Activated T-cell treated with anti-CD3 and anti-CD28 coated beads, Interleukin-2, amount 50 U/mL, for 72 hours (primary cell): ENCODE measurements around the gene GMNC. TPM values are rescaled to one million over a fixed set of nuclear protein-coding genes. Genes with fewer than 3 reads are reported as not detected.

Experiments
- ATAC-seq, 2 donors: fragments of 150-1000 bp; cut with Tn5 transposase; replicated peaks in 1 of 2; 2 replicates each; pipeline ENCODE4 v1.10.0; 2021; ENCODE audit warnings: moderate library complexity in 2 of 2, mild to moderate bottlenecking in 1 of 2
- DNase-seq, 2 donors: peaks; one replicate each; pipeline ENCODE4 v3.0.0; 2021 to 2022; ENCODE audit warnings: mixed read lengths in 1 of 2
- H3K27ac Mint-ChIP-seq: one replicate; pipeline ENCODE4 v1.8.0; 2022; ENCODE audit warnings: mild to moderate bottlenecking, moderate library complexity, mixed read lengths
- H3K27me3 Mint-ChIP-seq: one replicate; pipeline ENCODE4 v1.8.0; 2022; ENCODE audit warnings: low read depth, mixed read lengths
- H3K36me3 Mint-ChIP-seq, 2 donors: one replicate each; pipeline ENCODE4 v1.8.0; 2022; ENCODE audit warnings: mixed read lengths in 2 of 2, mild to moderate bottlenecking in 1 of 2; ENCODE audit not compliant: insufficient read depth in 2 of 2
- H3K4me1 Mint-ChIP-seq: one replicate; pipeline ENCODE4 v1.8.0; 2022; ENCODE audit warnings: low read depth, mixed read lengths
- H3K4me3 Mint-ChIP-seq, 2 donors: one replicate each; pipeline ENCODE4 v1.8.0; 2022; ENCODE audit warnings: mild to moderate bottlenecking in 2 of 2, mixed read lengths in 2 of 2, moderate library complexity in 2 of 2
- H3K9me3 Mint-ChIP-seq, 2 donors: one replicate each; pipeline ENCODE4 v1.8.0; 2022; ENCODE audit warnings: mixed read lengths in 2 of 2
- total RNA-seq, 2 donors: library from RNA; stranded (reverse); gene quantifications; one replicate each; pipeline ENCODE4 v1.2.3, GENCODE V29; 2022

The GMNC gene
- total RNA-seq, 2 donors from 2014 or later: not detected

- Mint-ChIP-seq H3K27ac (no peak overlapping the region), H3K4me1 (no peaks in the 10 kb centered on the region), H3K9me3 (peaks cover 0 to 1% of the 10 kb centered on the region in 2 donors), H3K4me3 (no peak overlapping the region), H3K27me3 (peaks cover 20% of the 10 kb centered on the region), H3K36me3 (no peaks in the 10 kb centered on the region)
- DNase-seq (no peak), ATAC-seq (no peak)
Measured at GRCh38 chr3:190870127-190870526, 7.6 kb upstream of the GMNC start.

GRCh38 chr3:190867071-190867470, 4.6 kb upstream of the GMNC start:
- Mint-ChIP-seq H3K27me3 (peaks cover 38% of the 10 kb centered on the region), H3K4me1 (peaks cover 4% of the 10 kb centered on the region), H3K9me3 (no peaks in the 10 kb centered on the region), H3K27ac (no peak overlapping the region), H3K4me3 (no peak overlapping the region), H3K36me3 (no peaks in the 10 kb centered on the region)
- no peak for ATAC-seq
- DNase-seq: no peak

GRCh38 chr3:190865828-190866227, 3.3 kb upstream of the GMNC start:
- DNase-seq: no peak
- Mint-ChIP-seq H3K36me3 (no peaks in the 10 kb centered on the region), H3K27ac (no peak overlapping the region), H3K4me1 (peaks cover 7% of the 10 kb centered on the region), H3K27me3 (peaks cover 50% of the 10 kb centered on the region), H3K4me3 (no peak overlapping the region), H3K9me3 (no peaks in the 10 kb centered on the region)
- no peak for ATAC-seq

GRCh38 chr3:190865419-190865818, 2.9 kb upstream of the GMNC start:
- H3K4me3 Mint-ChIP-seq: no peak overlapping the region
- peaks cover 54% of the 10 kb centered on the region for H3K27me3 Mint-ChIP-seq
- DNase-seq (no peak), ATAC-seq (no peak)
- peaks cover 7% of the 10 kb centered on the region for H3K4me1 Mint-ChIP-seq
- no peak overlapping the region for H3K27ac Mint-ChIP-seq
- no peaks in the 10 kb centered on the region for H3K9me3 Mint-ChIP-seq
- no peaks in the 10 kb centered on the region for H3K36me3 Mint-ChIP-seq

GRCh38 chr3:190864002-190864401, 1.5 kb upstream of the GMNC start:
- Mint-ChIP-seq H3K36me3 (no peaks in the 10 kb centered on the region), H3K27ac (no peak overlapping the region), H3K9me3 (no peaks in the 10 kb centered on the region), H3K27me3 (peaks cover 64% of the 10 kb centered on the region), H3K4me1 (peaks cover 7% of the 10 kb centered on the region), H3K4me3 (no peak overlapping the region)
- DNase-seq: no peak
- ATAC-seq: no peak

- DNase-seq (no peak), ATAC-seq (no peak)
- no peaks in the 10 kb centered on the region for H3K36me3 Mint-ChIP-seq
- H3K27me3 Mint-ChIP-seq: peaks cover 70% of the 10 kb centered on the region
- no peaks in the 10 kb centered on the region for H3K9me3 Mint-ChIP-seq
- H3K4me3 Mint-ChIP-seq: peak overlapping the region; percentile 67 to 72
- H3K27ac Mint-ChIP-seq: no peak overlapping the region
- peaks cover 7% of the 10 kb centered on the region for H3K4me1 Mint-ChIP-seq
Measured at GRCh38 chr3:190863119-190863465, 598 bp upstream of the GMNC start.

GRCh38 chr3:190860521-190860920, 2.0 kb downstream of the GMNC start:
- ATAC-seq (no peak), DNase-seq (no peak)
- H3K9me3 Mint-ChIP-seq: no peaks in the 10 kb centered on the region
- H3K4me1 Mint-ChIP-seq: peaks cover 7% of the 10 kb centered on the region
- H3K27me3 Mint-ChIP-seq: peaks cover 59% of the 10 kb centered on the region
- no peak overlapping the region for H3K27ac Mint-ChIP-seq
- no peak overlapping the region for H3K4me3 Mint-ChIP-seq
- no peaks in the 10 kb centered on the region for H3K36me3 Mint-ChIP-seq

- ATAC-seq (no peak), DNase-seq (no peak)
- H3K9me3 Mint-ChIP-seq: peaks cover 0 to 2% of the 10 kb centered on the region in 2 donors
- no peak overlapping the region for H3K27ac Mint-ChIP-seq
- no peak overlapping the region for H3K4me3 Mint-ChIP-seq
- H3K4me1 Mint-ChIP-seq: no peaks in the 10 kb centered on the region
- peaks cover 13% of the 10 kb centered on the region for H3K27me3 Mint-ChIP-seq
- H3K36me3 Mint-ChIP-seq: peaks cover 0 to 2% of the 10 kb centered on the region in 2 donors
Measured at GRCh38 chr3:190855151-190855550, 7.3 kb downstream of the GMNC start.

GRCh38 chr3:190854062-190854461, 8.4 kb downstream of the GMNC start:
- H3K4me3 Mint-ChIP-seq: no peak overlapping the region
- peaks cover 0 to 2% of the 10 kb centered on the region in 2 donors for H3K9me3 Mint-ChIP-seq
- no peak for DNase-seq
- H3K36me3 Mint-ChIP-seq: peaks cover 0 to 2% of the 10 kb centered on the region in 2 donors
- H3K4me1 Mint-ChIP-seq: no peaks in the 10 kb centered on the region
- peaks cover 6% of the 10 kb centered on the region for H3K27me3 Mint-ChIP-seq
- H3K27ac Mint-ChIP-seq: no peak overlapping the region
- ATAC-seq: no peak

- DNase-seq (no peak), ATAC-seq (no peak)
- no peaks in the 10 kb centered on the region for H3K4me1 Mint-ChIP-seq
Measured at GRCh38 chr3:190853464-190853863, 9.0 kb downstream of the GMNC start.

GRCh38 chr3:190849607-190850006, 12.9 kb downstream of the GMNC start:
- Mint-ChIP-seq H3K4me1 (no peaks in the 10 kb centered on the region), H3K9me3 (peaks cover 0 to under 1% of the 10 kb centered on the region in 2 donors), H3K27me3 (no peaks in the 10 kb centered on the region), H3K36me3 (no peaks in the 10 kb centered on the region), H3K4me3 (no peak overlapping the region), H3K27ac (no peak overlapping the region)
- ATAC-seq (no peak), DNase-seq (no peak)

More at GRCh38 chr3:190853464-190853863, 9.0 kb downstream of the GMNC start:
- H3K27ac Mint-ChIP-seq: no peak overlapping the region
- H3K9me3 Mint-ChIP-seq: peaks cover 0 to 2% of the 10 kb centered on the region in 2 donors
- peaks cover 1% of the 10 kb centered on the region for H3K27me3 Mint-ChIP-seq
- H3K36me3 Mint-ChIP-seq: peaks cover 0 to 2% of the 10 kb centered on the region in 2 donors
- no peak overlapping the region for H3K4me3 Mint-ChIP-seq

- Mint-ChIP-seq H3K4me1 (no peaks in the 10 kb centered on the region), H3K27me3 (no peaks in the 10 kb centered on the region), H3K27ac (no peak overlapping the region), H3K36me3 (no peaks in the 10 kb centered on the region), H3K9me3 (no peaks in the 10 kb centered on the region), H3K4me3 (no peak overlapping the region)
- DNase-seq: no peak
- no peak for ATAC-seq
Measured at GRCh38 chr3:190848870-190849269, 13.6 kb downstream of the GMNC start.

GRCh38 chr3:190847436-190847835, 15.1 kb downstream of the GMNC start:
- no peak for DNase-seq
- no peak overlapping the region for H3K4me3 Mint-ChIP-seq
- H3K36me3 Mint-ChIP-seq: no peaks in the 10 kb centered on the region
- no peaks in the 10 kb centered on the region for H3K9me3 Mint-ChIP-seq
- H3K27me3 Mint-ChIP-seq: no peaks in the 10 kb centered on the region
- no peaks in the 10 kb centered on the region for H3K4me1 Mint-ChIP-seq
- ATAC-seq: no peak
- no peak overlapping the region for H3K27ac Mint-ChIP-seq

GRCh38 chr3:190840146-190840545, 22.3 kb downstream of the GMNC start:
- Mint-ChIP-seq H3K36me3 (no peaks in the 10 kb centered on the region), H3K4me1 (no peaks in the 10 kb centered on the region), H3K27me3 (no peaks in the 10 kb centered on the region), H3K9me3 (peaks cover 0 to 5% of the 10 kb centered on the region in 2 donors), H3K4me3 (no peak overlapping the region), H3K27ac (no peak overlapping the region)
- ATAC-seq (no peak), DNase-seq (no peak)
